Pancreas (tissue), 10 donors: ENCODE results near the gene SPATA2L. TPM values are rescaled to one million over a fixed set of nuclear protein-coding genes. Genes with fewer than 3 reads are reported as not detected.

Source experiments
- ATAC-seq, 4 donors: fragments of 200-7000 bp; cut with Tn5 transposase; one replicate each; pipeline versions ENCODE4 v1.8.0 to v1.9.1; 2020; ENCODE audit warnings: mild to moderate bottlenecking in 4 of 4, moderate library complexity in 4 of 4
- DNase-seq, 6 donors: peaks; one replicate each; pipeline ENCODE4 v3.0.0-alpha.2; 2020
- FAIRE-seq: peaks from 2 replicates; lab custom pipeline; 2012; peaks lifted over from hg19 to GRCh38; lab: Jason Lieb, UNC
- H3K27ac ChIP-seq, 4 donors: fragments of 200-600 bp; sonication (generic); 1 replicate in 3 of 4; 2 replicates in 1 of 4; pipeline versions ENCODE4 v1.5.0 to v1.8.0; 2020
- H3K27me3 ChIP-seq, 4 donors: fragments of 200-600 bp; one replicate each; pipeline ENCODE4 v1.8.0; 2021
- H3K36me3 ChIP-seq, 3 donors: fragments of 200-600 bp; sonication (generic) in 1 of 3; one replicate each; pipeline versions ENCODE4 v1.5.0 to v1.8.0; 2020 to 2021
- H3K4me1 ChIP-seq, 3 donors: fragments of 200-600 bp; one replicate each; pipeline ENCODE4 v1.8.0; 2021
- H3K4me3 ChIP-seq, 4 donors: fragments of 200-600 bp; sonication (generic) in 2 of 4; one replicate each; pipeline versions ENCODE4 v1.5.0 to v1.8.0; 2020 to 2021
- H3K9me3 ChIP-seq, 4 donors: fragments of 200-600 bp; one replicate each; pipeline ENCODE4 v1.8.0; 2021
- WGBS, 2 donors: extraction: QIAGEN DNeasy Blood & Tissue Kit; methylation state at CpG; one replicate each; pipeline ENCODE4 v1.1.7; 2013; 5-methylcytosine and 5-hydroxymethylcytosine counted together
- intact Hi-C, 3 donors: fragments of 100-400 bp; cut with DNase I; formaldehyde crosslinking; loops; one replicate each; pipeline versions ENCODE4 v1.11.1 to v1.14.2; 2022
- polyA plus RNA-seq, 2 donors: library from polyadenylated mRNA; stranded (reverse); fragments of 200-250 nt; gene quantifications; one replicate each; pipeline ENCODE4 v1.2.3, GENCODE V29; 2013
- total RNA-seq, 6 donors: library from RNA; stranded (reverse); fragmentation: NEBNext Ultra II Directional in 4 of 6; extraction: Animal tissue kit (Norgen Biotek cat#: 25700) in 4 of 6; gene quantifications; one replicate each; pipeline versions ENCODE4 v1.2.1 to v1.2.4, GENCODE V29; 2021 to 2023
- TF ChIP-seq, protein P1 (sequence below), 4 donors: fragments of 200-600 bp; sonication (generic) in 3 of 4; IDR thresholded peaks; one replicate each; pipeline versions ENCODE4 v1.5.0 to v1.8.0; 2021; ENCODE audit warnings: antibody characterized with exemption in 4 of 4
- donor health status: healthy with polysubstance abuse.
- donor health status: DM: no; HTN: no; CAD: no; lungs with moderate emphysema.
- donor health status: DM: no; HTN: no; CAD: no.
- donor health status: control.
- donor health status: control.
- donor health status: Bipolar disorder and iron deficiency.
- donor health status: DM: yes; HTN: yes; CAD: no.
- donor health status: DM: no; HTN: no; CAD: no.
- donor health status: DM: no; HTN: no; CAD: no.
- donor health status: DM: yes; HTN: yes; CAD: no.

The SPATA2L gene
- total and polyA plus RNA-seq, 8 donors = 9.2 to 22.3 (median 13.5) TPM

DNA sequence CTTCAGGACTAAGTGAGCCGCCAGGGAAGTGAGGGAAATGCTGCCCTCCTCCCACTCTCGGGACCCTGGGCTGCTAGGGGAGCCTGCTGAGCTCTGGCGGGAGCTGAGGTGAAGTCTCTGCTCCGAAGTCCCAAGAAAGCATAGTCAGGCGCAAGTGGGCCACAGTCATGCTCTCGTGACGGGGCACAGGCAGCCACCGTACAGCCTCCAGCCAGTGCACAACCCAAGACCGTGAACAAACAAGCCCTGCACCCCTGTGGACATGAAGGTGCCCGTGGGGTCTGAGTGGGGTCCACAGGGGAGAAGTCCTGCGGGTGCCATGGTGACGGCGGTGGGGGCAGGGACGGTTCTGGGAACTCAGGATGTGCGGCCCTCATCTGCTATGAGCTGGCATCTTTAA is 44.5 kb upstream of the SPATA2L start:
- TF ChIP-seq, protein P1, sequence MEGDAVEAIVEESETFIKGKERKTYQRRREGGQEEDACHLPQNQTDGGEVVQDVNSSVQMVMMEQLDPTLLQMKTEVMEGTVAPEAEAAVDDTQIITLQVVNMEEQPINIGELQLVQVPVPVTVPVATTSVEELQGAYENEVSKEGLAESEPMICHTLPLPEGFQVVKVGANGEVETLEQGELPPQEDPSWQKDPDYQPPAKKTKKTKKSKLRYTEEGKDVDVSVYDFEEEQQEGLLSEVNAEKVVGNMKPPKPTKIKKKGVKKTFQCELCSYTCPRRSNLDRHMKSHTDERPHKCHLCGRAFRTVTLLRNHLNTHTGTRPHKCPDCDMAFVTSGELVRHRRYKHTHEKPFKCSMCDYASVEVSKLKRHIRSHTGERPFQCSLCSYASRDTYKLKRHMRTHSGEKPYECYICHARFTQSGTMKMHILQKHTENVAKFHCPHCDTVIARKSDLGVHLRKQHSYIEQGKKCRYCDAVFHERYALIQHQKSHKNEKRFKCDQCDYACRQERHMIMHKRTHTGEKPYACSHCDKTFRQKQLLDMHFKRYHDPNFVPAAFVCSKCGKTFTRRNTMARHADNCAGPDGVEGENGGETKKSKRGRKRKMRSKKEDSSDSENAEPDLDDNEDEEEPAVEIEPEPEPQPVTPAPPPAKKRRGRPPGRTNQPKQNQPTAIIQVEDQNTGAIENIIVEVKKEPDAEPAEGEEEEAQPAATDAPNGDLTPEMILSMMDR (IDR thresholded peaks at IDR 0.05) = no peak
- H3K27ac ChIP-seq = no peak overlapping the region
- H3K4me1 ChIP-seq = no peaks in the 10 kb centered on the region
- intact Hi-C loops = loop anchor here in 2 of 3 donors (5.0 to 10.0 kb wide), 2 partner anchors 109 to 111 kb away; no protein-coding TSS in a partner anchor
- no peaks in the 10 kb centered on the region for H3K36me3 ChIP-seq
- no peaks in the 10 kb centered on the region for H3K27me3 ChIP-seq
- no peaks in the 10 kb centered on the region for H3K9me3 ChIP-seq
- no peak for DNase-seq
- no peak for ATAC-seq
- no peak for FAIRE-seq
- 88% methylated on average over 15 of the region's 15 CpGs for WGBS, 2 donors
- H3K4me3 ChIP-seq = no peak overlapping the region

DNA sequence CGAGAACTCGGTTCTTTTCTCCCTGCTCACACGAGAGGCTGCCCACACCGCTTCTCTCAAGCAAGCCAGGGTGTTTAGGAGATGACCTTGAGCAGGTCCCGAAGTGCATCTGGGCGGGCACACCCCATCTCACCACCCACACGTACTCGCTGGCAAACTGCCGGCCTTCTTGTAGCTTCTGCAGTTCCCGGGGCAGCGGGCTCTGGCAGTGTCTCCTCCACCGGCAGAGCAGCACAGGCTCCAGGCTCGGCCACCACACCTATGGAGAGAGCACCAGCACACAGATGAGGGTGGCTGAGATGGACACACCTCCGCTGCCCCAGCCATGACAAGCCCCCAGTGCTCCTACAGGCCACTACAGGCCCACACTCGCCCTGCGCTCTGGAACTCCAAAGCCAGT is 43.3 kb upstream of the SPATA2L start:
- Histone ChIP-seq H3K9me3 (no peaks in the 10 kb centered on the region), H3K27ac (no peak overlapping the region), H3K27me3 (no peaks in the 10 kb centered on the region), H3K4me3 (no peak overlapping the region), H3K4me1 (no peaks in the 10 kb centered on the region), H3K36me3 (peaks cover 0 to 6% (median 0%) of the 10 kb centered on the region in 3 donors)
- 58 to 63% methylated on average over 16 of the region's 16 CpGs for whole genome bisulfite sequencing, 2 donors
- TF ChIP-seq, protein P1 (IDR thresholded peaks at IDR 0.05) = no peak
- intact Hi-C loops = loop anchor here in 2 of 3 donors (5.0 to 10.0 kb wide), 2 partner anchors 110 to 112 kb away; no protein-coding TSS in a partner anchor
- FAIRE-seq (no peak), ATAC-seq (no peak), DNase-seq (no peak)

DNA sequence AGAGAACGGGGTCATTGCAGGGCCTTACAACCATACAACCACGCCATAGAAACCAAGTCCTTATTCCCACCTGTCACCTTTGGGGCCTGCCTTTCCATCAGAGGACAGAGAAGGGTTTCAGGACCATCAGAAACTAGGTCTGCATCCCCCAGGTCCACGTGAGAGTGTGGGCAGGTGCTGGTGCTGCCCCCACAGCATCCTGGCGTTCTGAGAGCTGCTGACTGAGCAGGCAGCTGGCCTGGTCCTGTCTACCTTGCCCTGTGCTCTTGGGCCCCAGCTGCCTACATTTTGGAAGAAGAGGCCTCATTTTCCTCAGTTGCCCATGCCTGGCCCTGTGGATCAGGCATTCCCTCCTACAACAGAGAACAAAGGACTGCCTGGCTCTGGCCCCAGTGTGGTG is 41.4 kb upstream of the SPATA2L start:
- ATAC-seq = no peak
- DNase-seq = no peak

DNA sequence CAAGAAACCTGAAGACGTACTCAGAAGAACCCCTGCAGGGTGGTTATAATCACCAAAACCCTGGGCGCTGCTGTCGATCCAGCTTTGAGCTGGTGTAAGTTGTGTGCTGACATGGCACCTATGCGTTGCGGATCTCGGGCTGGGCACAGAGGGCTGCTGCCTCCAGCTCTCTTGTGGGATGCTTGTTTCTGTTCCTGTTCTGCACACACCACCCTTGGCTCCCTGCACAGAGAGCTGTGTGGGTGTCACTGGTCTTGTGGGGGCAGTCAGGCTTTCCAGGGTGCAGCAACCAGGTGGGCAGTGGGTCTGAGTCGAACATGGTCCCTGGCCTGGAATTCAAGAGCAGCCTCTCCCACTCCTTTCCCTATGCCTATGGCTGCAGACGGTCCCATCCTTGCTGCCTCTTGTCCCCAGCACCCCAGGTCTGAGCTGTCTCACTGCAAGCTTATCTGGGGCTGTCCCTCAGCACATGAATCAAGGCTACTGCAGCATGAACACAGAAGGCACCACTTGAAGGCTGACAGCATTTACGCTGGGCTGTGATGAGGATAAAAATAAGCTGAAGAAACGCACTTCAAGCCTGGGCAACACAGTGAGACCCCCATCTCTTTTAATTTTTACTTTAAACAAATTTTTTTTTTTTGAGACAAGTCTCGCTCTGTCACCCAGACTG is 40.0 kb upstream of the SPATA2L start:
- Histone ChIP-seq H3K9me3 (no peaks in the 10 kb centered on the region), H3K4me1 (no peaks in the 10 kb centered on the region), H3K36me3 (peaks cover 4 to 34% (median 22%) of the 10 kb centered on the region in 3 donors), H3K27me3 (no peaks in the 10 kb centered on the region), H3K4me3 (no peak overlapping the region), H3K27ac (no peak overlapping the region)
- DNase-seq (no peak), ATAC-seq (peak in 1 of 4 donors; percentile 6), FAIRE-seq (no peak)
- TF ChIP-seq, protein P1 (IDR thresholded peaks at IDR 0.05) = no peak
- intact Hi-C loops = loop anchor here in 1 of 3 donors (10.0 kb wide), 1 partner anchor 113 kb away; no protein-coding TSS in a partner anchor
- 85 to 89% methylated on average over 11 of the region's 11 CpGs for WGBS, 2 donors

More for the DNA sequence above, 41.4 kb upstream of the SPATA2L start:
- Histone ChIP-seq H3K36me3 (peaks cover 4 to 25% (median 15%) of the 10 kb centered on the region in 3 donors), H3K27me3 (no peaks in the 10 kb centered on the region), H3K9me3 (no peaks in the 10 kb centered on the region), H3K27ac (no peak overlapping the region), H3K4me3 (no peak overlapping the region), H3K4me1 (no peaks in the 10 kb centered on the region)
- intact Hi-C loops = loop anchor here in 1 of 3 donors (10.0 kb wide), 1 partner anchor 112 kb away; no protein-coding TSS in a partner anchor
- TF ChIP-seq, protein P1 (IDR thresholded peaks at IDR 0.05) = no peak
- no peak for FAIRE-seq
- WGBS, 2 donors = 78 to 89% methylated on average over 4 of the region's 4 CpGs

DNA sequence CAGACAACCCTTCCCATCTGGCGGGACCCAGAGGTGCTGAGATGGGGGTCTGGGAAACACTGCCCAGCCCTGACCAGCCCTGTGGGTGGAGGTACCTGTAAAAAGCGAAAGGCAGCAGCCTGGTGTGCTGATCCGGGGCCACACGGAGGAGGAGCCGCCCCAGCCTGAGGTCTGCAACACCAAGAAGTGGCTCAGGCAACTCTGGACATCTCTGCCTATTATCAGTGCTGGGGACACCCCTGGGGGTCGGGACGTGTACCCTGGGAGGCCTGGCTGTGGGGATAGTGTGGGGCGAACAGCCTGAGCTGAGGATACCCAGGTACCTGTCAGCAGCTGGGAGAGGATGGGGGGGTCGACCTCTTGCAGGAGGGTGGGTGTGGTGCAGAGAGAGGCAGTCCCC is 37.9 kb upstream of the SPATA2L start:
- Histone ChIP-seq H3K4me3 (no peak overlapping the region), H3K27me3 (no peaks in the 10 kb centered on the region), H3K4me1 (no peaks in the 10 kb centered on the region), H3K36me3 (peaks cover 4 to 52% (median 22%) of the 10 kb centered on the region in 3 donors), H3K9me3 (no peaks in the 10 kb centered on the region), H3K27ac (no peak overlapping the region)
- intact Hi-C loops = no loop called here
- DNase-seq (no peak), ATAC-seq (no peak), FAIRE-seq (no peak)
- 83 to 84% methylated on average over 9 of the region's 9 CpGs for WGBS, 2 donors
- TF ChIP-seq, protein P1 (IDR thresholded peaks at IDR 0.05) = no peak
